HG02884 (cell line): Measurements from ENCODE around the gene PDP2.

Source experiments
- ATAC-seq: cut with Tn5 transposase; IDR thresholded peaks from one replicate; pipeline ENCODE4 v1.9.1; 2021; ENCODE audit warnings: mild to moderate bottlenecking, moderate library complexity; ENCODE audit not compliant: unreplicated experiment

Gene PDP2

GRCh38 chr16:66903544-66904427 is 23.5 kb downstream of the PDP2 start:
- no peak for ATAC-seq

- ATAC-seq: no peak
Measured at GRCh38 chr16:66904428-66904845, 24.1 kb downstream of the PDP2 start.

GRCh38 chr16:66904846-66905632 is 24.7 kb downstream of the PDP2 start:
- no peak for ATAC-seq

- no peak for ATAC-seq
Measured at GRCh38 chr16:66905633-66906539, 25.6 kb downstream of the PDP2 start.

GRCh38 chr16:66906916-66907836 is 26.9 kb downstream of the PDP2 start:
- ATAC-seq: no peak

GRCh38 chr16:66908116-66908515 is 27.8 kb downstream of the PDP2 start:
- no peak for ATAC-seq

- ATAC-seq: no peak
Measured at GRCh38 chr16:66908762-66909559, 28.6 kb downstream of the PDP2 start.

- ATAC-seq: no peak
Measured at GRCh38 chr16:66910175-66910940, 30.0 kb downstream of the PDP2 start.

GRCh38 chr16:66911112-66911511 is 30.8 kb downstream of the PDP2 start:
- no peak for ATAC-seq

- ATAC-seq: no peak
Measured at GRCh38 chr16:66911801-66912200, 31.5 kb downstream of the PDP2 start.

- ATAC-seq: no peak
Measured at GRCh38 chr16:66913081-66913480, 32.8 kb downstream of the PDP2 start.

GRCh38 chr16:66913711-66914110 is 33.4 kb downstream of the PDP2 start:
- ATAC-seq: no peak

GRCh38 chr16:66914541-66914940 is 34.2 kb downstream of the PDP2 start:
- ATAC-seq: no peak

- no peak for ATAC-seq
Measured at GRCh38 chr16:66915041-66915440, 34.7 kb downstream of the PDP2 start.

- ATAC-seq: no peak
Measured at GRCh38 chr16:66916518-66916917, 36.2 kb downstream of the PDP2 start.

GRCh38 chr16:66917741-66918140 is 37.4 kb downstream of the PDP2 start:
- ATAC-seq: no peak

GRCh38 chr16:66918355-66918754 is 38.0 kb downstream of the PDP2 start:
- ATAC-seq: no peak

- ATAC-seq: no peak
Measured at GRCh38 chr16:66918803-66919568, 38.7 kb downstream of the PDP2 start, which contains the start of gene CDH16. Gene CDH16 (minus strand): TSS chr16:66918885. CDS start chr16:66918065, 820 bp downstream.
